Measurements from ENCODE around the gene EDAR.

DNA sequence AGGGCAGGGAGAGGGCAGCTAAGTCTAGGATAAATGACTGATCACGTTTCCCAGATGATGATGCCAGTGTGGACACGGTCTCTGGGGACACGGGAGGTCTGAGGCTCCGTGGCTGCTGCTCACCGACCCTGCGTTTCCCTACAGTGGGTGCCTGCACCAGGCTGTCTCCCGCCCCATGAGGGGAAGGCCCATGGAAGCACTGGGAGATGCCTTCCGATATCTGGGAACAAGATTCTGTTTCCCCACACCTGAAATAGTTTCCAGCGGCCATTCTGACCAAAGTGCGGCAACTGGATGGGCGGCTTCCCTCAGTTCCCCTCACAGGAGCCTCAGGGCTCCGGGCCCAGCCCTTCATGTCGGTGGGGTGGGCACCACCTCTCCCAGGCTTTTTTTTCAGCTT, 83.1 kb downstream of the EDAR start:
- TF ChIP-seq, protein P1, sequence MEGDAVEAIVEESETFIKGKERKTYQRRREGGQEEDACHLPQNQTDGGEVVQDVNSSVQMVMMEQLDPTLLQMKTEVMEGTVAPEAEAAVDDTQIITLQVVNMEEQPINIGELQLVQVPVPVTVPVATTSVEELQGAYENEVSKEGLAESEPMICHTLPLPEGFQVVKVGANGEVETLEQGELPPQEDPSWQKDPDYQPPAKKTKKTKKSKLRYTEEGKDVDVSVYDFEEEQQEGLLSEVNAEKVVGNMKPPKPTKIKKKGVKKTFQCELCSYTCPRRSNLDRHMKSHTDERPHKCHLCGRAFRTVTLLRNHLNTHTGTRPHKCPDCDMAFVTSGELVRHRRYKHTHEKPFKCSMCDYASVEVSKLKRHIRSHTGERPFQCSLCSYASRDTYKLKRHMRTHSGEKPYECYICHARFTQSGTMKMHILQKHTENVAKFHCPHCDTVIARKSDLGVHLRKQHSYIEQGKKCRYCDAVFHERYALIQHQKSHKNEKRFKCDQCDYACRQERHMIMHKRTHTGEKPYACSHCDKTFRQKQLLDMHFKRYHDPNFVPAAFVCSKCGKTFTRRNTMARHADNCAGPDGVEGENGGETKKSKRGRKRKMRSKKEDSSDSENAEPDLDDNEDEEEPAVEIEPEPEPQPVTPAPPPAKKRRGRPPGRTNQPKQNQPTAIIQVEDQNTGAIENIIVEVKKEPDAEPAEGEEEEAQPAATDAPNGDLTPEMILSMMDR (IDR thresholded peaks at IDR 0.05; ENCODE audit: insufficient read depth, low read length) = no peak
- TF ChIP-seq POLR2AphosphoS5 (IDR thresholded peaks at IDR 0.05; ENCODE audit: low read depth) (no peak), REST (IDR thresholded peaks at IDR 0.05; ENCODE audit: insufficient replicate concordance, low read depth) (no peak), GABPA (IDR thresholded peaks at IDR 0.05; ENCODE audit: low read depth) (no peak)
